MM.1S (cell line): Measurements from ENCODE around the gene NCOR2.

Source experiments
- CTCF ChIP-seq: fragments of 300-600 bp; sonication (generic); IDR thresholded peaks from 2 replicates; pipeline ENCODE4 v1.5.1; 2016; ENCODE audit warnings: antibody characterized with exemption, low read length, mixed read lengths
- EZH2 ChIP-seq: fragments of 300-600 bp; sonication (generic); optimal IDR thresholded peaks from 2 replicates; pipeline ENCODE3; 2017; ENCODE audit warnings: low read depth, mild to moderate bottlenecking, antibody characterized with exemption, low read length, mixed read lengths
- EZH2phosphoT487 ChIP-seq: fragments of 300-600 bp; sonication (generic); IDR thresholded peaks from 2 replicates; pipeline ENCODE4 v1.6.1; 2018; ENCODE audit warnings: antibody characterized with exemption, low read length

GRCh38 chr12:124532967-124533366 is 34.4 kb downstream of the NCOR2 start:
- TF ChIP-seq CTCF (no peak), EZH2 (no peak), EZH2phosphoT487 (no peak)
